Stomach (tissue), 4 donors: Measurements from ENCODE around the gene MRPL28.

ENCODE experiments used
- CTCF ChIP-seq, 7 experiments: fragments of 450-650 bp in 4 of 7; fragments of 200-600 bp in 3 of 7; sonication (generic) in 3 of 7; IDR thresholded peaks; one replicate each; pipeline ENCODE4 v1.5.1; 2016 to 2019; ENCODE audit warnings: antibody characterized with exemption in 7 of 7, control low read depth in 2 of 7, mild to moderate bottlenecking in 1 of 7
- EP300 ChIP-seq: sonication (generic); formaldehyde crosslinking; IDR thresholded peaks from one replicate; pipeline ENCODE4 v1.6.1; 2017; ENCODE audit warnings: antibody characterized with exemption
- POLR2A ChIP-seq, 4 donors: fragments of 450-650 bp; IDR thresholded peaks; one replicate each; pipeline ENCODE4 v1.6.1; 2016; ENCODE audit warnings: antibody characterized with exemption in 4 of 4, control low read depth in 2 of 4, mild to moderate bottlenecking in 1 of 4, moderate library complexity in 1 of 4
- POLR2AphosphoS5 ChIP-seq, 3 donors: sonication (generic); formaldehyde crosslinking; IDR thresholded peaks; one replicate each; pipeline ENCODE4 v1.6.1; 2016; ENCODE audit warnings: antibody characterized with exemption in 3 of 3

- no peak for TF ChIP-seq POLR2A (IDR thresholded peaks at IDR 0.05)
- TF ChIP-seq CTCF (IDR thresholded peaks at IDR 0.05) = no peak
- no peak for TF ChIP-seq EP300
- no peak for TF ChIP-seq POLR2AphosphoS5 (IDR thresholded peaks at IDR 0.05)
Measured at GRCh38 chr16:324201-324450, 46.2 kb downstream of the MRPL28 start.
